Measurements from ENCODE around the gene GFER. TPM values are rescaled to one million over a fixed set of nuclear protein-coding genes. Genes with fewer than 3 reads are reported as not detected.
"Not testable (repeated sequence)": the region's sequence is repeated elsewhere in the genome, so short reads cannot be mapped to it uniquely, and the experiment has no call there.

Gene GFER
- total RNA-seq, 2 donors from 2014 or later = 31.9 to 41.7 TPM

GRCh38 chr16:2031081-2031577, 47.1 kb downstream of the GFER start:
- Mint-ChIP-seq H3K9me3 (no peaks in the 10 kb centered on the region), H3K4me1 (ENCODE audit: low read depth in 2 of 2) (peaks cover 0 to 3% of the 10 kb centered on the region in 2 donors), H3K27me3 (no peaks in the 10 kb centered on the region), H3K4me3 (no peak overlapping the region), H3K36me3 (no peaks in the 10 kb centered on the region), H3K27ac (no peak overlapping the region)
- DNase-seq (ENCODE audit: low spot score) (no peak), ATAC-seq (no peak)

GRCh38 chr16:2032285-2033056, 48.5 kb downstream of the GFER start:
- H3K4me3 Mint-ChIP-seq = no peak overlapping the region
- peaks cover 0 to 3% of the 10 kb centered on the region in 2 donors for H3K4me1 Mint-ChIP-seq (ENCODE audit: low read depth in 2 of 2)
- no peak overlapping the region for H3K27ac Mint-ChIP-seq
- no peaks in the 10 kb centered on the region for H3K9me3 Mint-ChIP-seq
- ATAC-seq = peak; percentile 5 to 65
- no peaks in the 10 kb centered on the region for H3K27me3 Mint-ChIP-seq
- no peaks in the 10 kb centered on the region for H3K36me3 Mint-ChIP-seq
- no peak for DNase-seq (ENCODE audit: low spot score)

GRCh38 chr16:2033057-2033908, 49.3 kb downstream of the GFER start:
- Mint-ChIP-seq H3K4me3 (no peak overlapping the region), H3K9me3 (no peaks in the 10 kb centered on the region), H3K4me1 (ENCODE audit: low read depth in 2 of 2) (peaks cover 0 to 3% of the 10 kb centered on the region in 2 donors), H3K27me3 (no peaks in the 10 kb centered on the region), H3K36me3 (no peaks in the 10 kb centered on the region), H3K27ac (no peak overlapping the region)
- ATAC-seq (peak in 1 of 2 donors; percentile 8), DNase-seq (ENCODE audit: low spot score) (no peak)

GRCh38 chr16:2033909-2034695, 50.1 kb downstream of the GFER start:
- not testable (repeated sequence) for H3K27ac Mint-ChIP-seq; H3K27me3 Mint-ChIP-seq; H3K9me3 Mint-ChIP-seq; H3K36me3 Mint-ChIP-seq; H3K4me1 Mint-ChIP-seq (ENCODE audit: low read depth in 2 of 2); DNase-seq (ENCODE audit: low spot score); H3K4me3 Mint-ChIP-seq; ATAC-seq

GRCh38 chr16:2034696-2035430, 50.9 kb downstream of the GFER start:
- no peaks in the 10 kb centered on the region for H3K9me3 Mint-ChIP-seq
- ATAC-seq (no peak), DNase-seq (ENCODE audit: low spot score) (no peak)
- H3K36me3 Mint-ChIP-seq = no peaks in the 10 kb centered on the region
- no peak overlapping the region for H3K27ac Mint-ChIP-seq
- peaks cover 0 to 3% of the 10 kb centered on the region in 2 donors for H3K4me1 Mint-ChIP-seq (ENCODE audit: low read depth in 2 of 2)
- H3K4me3 Mint-ChIP-seq = no peak overlapping the region
- no peaks in the 10 kb centered on the region for H3K27me3 Mint-ChIP-seq

- H3K4me3 Mint-ChIP-seq = no peak overlapping the region
- H3K27ac Mint-ChIP-seq = no peak overlapping the region
- H3K4me1 Mint-ChIP-seq (ENCODE audit: low read depth in 2 of 2) = peaks cover 0 to 3% of the 10 kb centered on the region in 2 donors
- ATAC-seq (no peak), DNase-seq (ENCODE audit: low spot score) (no peak)
- H3K9me3 Mint-ChIP-seq = no peaks in the 10 kb centered on the region
- no peaks in the 10 kb centered on the region for H3K36me3 Mint-ChIP-seq
- no peaks in the 10 kb centered on the region for H3K27me3 Mint-ChIP-seq
Measured at GRCh38 chr16:2035431-2036199, 51.6 kb downstream of the GFER start.

- no peak overlapping the region for H3K27ac Mint-ChIP-seq
- no peaks in the 10 kb centered on the region for H3K9me3 Mint-ChIP-seq
- peaks cover 0 to 3% of the 10 kb centered on the region in 2 donors for H3K4me1 Mint-ChIP-seq (ENCODE audit: low read depth in 2 of 2)
- H3K27me3 Mint-ChIP-seq = no peaks in the 10 kb centered on the region
- no peak for ATAC-seq
- no peak overlapping the region for H3K4me3 Mint-ChIP-seq
- no peak for DNase-seq (ENCODE audit: low spot score)
- H3K36me3 Mint-ChIP-seq = no peaks in the 10 kb centered on the region
Measured at GRCh38 chr16:2036200-2036966, 52.4 kb downstream of the GFER start.

GRCh38 chr16:2037115-2037514, 53.1 kb downstream of the GFER start:
- ATAC-seq = no peak
- H3K27ac Mint-ChIP-seq = no peak overlapping the region
- no peak overlapping the region for H3K4me3 Mint-ChIP-seq
- H3K36me3 Mint-ChIP-seq = no peaks in the 10 kb centered on the region
- H3K9me3 Mint-ChIP-seq = no peaks in the 10 kb centered on the region
- no peaks in the 10 kb centered on the region for H3K27me3 Mint-ChIP-seq
- H3K4me1 Mint-ChIP-seq (ENCODE audit: low read depth in 2 of 2) = peaks cover 0 to 3% of the 10 kb centered on the region in 2 donors
- no peak for DNase-seq (ENCODE audit: low spot score)

Other genes starting within 250 kb of the GFER start
- gene NME3, start 212.7 kb upstream of the GFER start, total RNA-seq = 10 to 100 TPM; 37.4 to 46.4 TPM
- gene EME2, start 211.4 kb upstream of the GFER start, total RNA-seq = 10 to 100 TPM; 34.8 to 55.0 TPM
- gene MRPS34, start 211.1 kb upstream of the GFER start, total RNA-seq = 100 to 1,000 TPM in 1 of 2 donors, 10 to 100 TPM in 1; 98.1 to 192 TPM
- 10 to 100 TPM; 26.9 to 30.1 TPM for gene SPSB3, start 201.6 kb upstream of the GFER start, total RNA-seq
- gene NUBP2, start 201.2 kb upstream of the GFER start, total RNA-seq = 10 to 100 TPM; 47.9 to 81.8 TPM
- gene IGFALS, start 190.5 kb upstream of the GFER start, total RNA-seq = under 1 TPM in 1 of 2 donors, not detected in 1; 0.12 TPM
- gene HAGH, start 157.4 kb upstream of the GFER start, total RNA-seq = 10 to 100 TPM; 39.5 to 47.5 TPM
- gene FAHD1, start 157.0 kb upstream of the GFER start, total RNA-seq = 10 to 100 TPM; 13.9 to 14.5 TPM
- gene MEIOB, start 112.0 kb upstream of the GFER start, total RNA-seq = not detected
- not detected for gene HS3ST6, start 65.8 kb upstream of the GFER start, total RNA-seq
- gene MSRB1, start 41.0 kb upstream of the GFER start, total RNA-seq = 10 to 100 TPM; 24.3 to 24.7 TPM
- gene RPL3L, start 29.5 kb upstream of the GFER start, total RNA-seq = 1 to 10 TPM in 1 of 2 donors, not detected in 1; 1.5 TPM
- 100 to 1,000 TPM in 1 of 2 donors, 10 to 100 TPM in 1; 95.0 to 103 TPM for gene NDUFB10, start 24.7 kb upstream of the GFER start, total RNA-seq
- gene RPS2, start 19.4 kb upstream of the GFER start, total RNA-seq = 1,000 to 10,000 TPM; 2,056 to 2,952 TPM
- gene RNF151, start 17.3 kb upstream of the GFER start, total RNA-seq = not detected
- 10 to 100 TPM; 39.3 to 78.3 TPM for gene TBL3, start 12.1 kb upstream of the GFER start, total RNA-seq
- not detected for gene NOXO1, start 2.7 kb upstream of the GFER start, total RNA-seq
- gene SYNGR3, start 5.8 kb downstream of the GFER start, total RNA-seq = 10 to 100 TPM; 21.3 to 43.6 TPM
- 100 to 1,000 TPM in 1 of 2 donors, 10 to 100 TPM in 1; 83.1 to 163 TPM for gene ZNF598, start 25.6 kb downstream of the GFER start, total RNA-seq
- 1 to 10 TPM; 1.5 to 3.5 TPM for gene NPW, start 35.6 kb downstream of the GFER start, total RNA-seq
- gene NHERF2, start 42.7 kb downstream of the GFER start, total RNA-seq = 1 to 10 TPM; 3.8 to 4.5 TPM
- gene NTHL1, start 63.6 kb downstream of the GFER start, total RNA-seq = 10 to 100 TPM; 12.6 to 40.9 TPM
- 100 to 1,000 TPM; 106 to 155 TPM for gene TSC2, start 63.8 kb downstream of the GFER start, total RNA-seq
- gene PKD1, start 151.7 kb downstream of the GFER start, total RNA-seq = 100 to 1,000 TPM in 1 of 2 donors, 10 to 100 TPM in 1; 66.4 to 145 TPM
- under 1 TPM in 1 of 2 donors, not detected in 1; 0.89 TPM for gene RAB26, start 164.4 kb downstream of the GFER start, total RNA-seq
- gene TRAF7, start 171.6 kb downstream of the GFER start, total RNA-seq = 10 to 100 TPM; 69.0 to 91.7 TPM
- under 1 TPM; 0.14 to 0.26 TPM for gene CASKIN1, start 212.4 kb downstream of the GFER start, total RNA-seq
- 10 to 100 TPM; 31.2 to 68.9 TPM for gene MLST8, start 221.3 kb downstream of the GFER start, total RNA-seq
- 10 to 100 TPM in 1 of 2 donors, 1 to 10 TPM in 1; 6.2 to 23.7 TPM for gene BRICD5, start 226.7 kb downstream of the GFER start, total RNA-seq
- gene PGP, start 230.6 kb downstream of the GFER start, total RNA-seq = 10 to 100 TPM; 18.8 to 39.8 TPM
- 10 to 100 TPM; 27.5 to 51.8 TPM for gene E4F1, start 239.4 kb downstream of the GFER start, total RNA-seq

All from natural killer cell treated with Interleukin-12 subunit alpha and Interleukin-12 subunit beta and Interleukin-15 and Interleukin-18, amount 100 ng/mL, for 72 hours (primary cell).